Smooth muscle cell (in vitro differentiated cells): ENCODE measurements around the gene INPP5F. TPM values are rescaled to one million over a fixed set of nuclear protein-coding genes. Genes with fewer than 3 reads are reported as not detected.

Source experiments
- DNase-seq: peaks from one replicate; lab custom pipeline; 2025; ENCODE audit not compliant: unreplicated experiment; lab: John Stamatoyannopoulos, UW
- H2AFZ ChIP-seq: fragments of 200-600 bp; sonication (generic); 2 replicates; pipeline ENCODE4 v1.6.0; 2016; ENCODE audit warnings: antibody characterized with exemption, low read depth, mild to moderate bottlenecking
- H3F3A ChIP-seq: fragments of 200-600 bp; sonication (generic); 2 replicates; pipeline ENCODE4 v1.6.0; 2017; ENCODE audit warnings: antibody characterized with exemption, low read depth
- H3K27ac ChIP-seq: fragments of 200-600 bp; sonication (generic); 2 replicates; pipeline ENCODE4 v1.5.1; 2016; ENCODE audit warnings: low read depth, mild to moderate bottlenecking
- H3K27me3 ChIP-seq: fragments of 200-600 bp; sonication (generic); 2 replicates; pipeline ENCODE4 v1.6.1; 2016; ENCODE audit warnings: low read depth, mild to moderate bottlenecking
- H3K36me3 ChIP-seq: fragments of 200-600 bp; sonication (generic); 2 replicates; pipeline ENCODE4 v1.5.1; 2016; ENCODE audit warnings: low read depth
- H3K4me1 ChIP-seq: fragments of 200-600 bp; sonication (generic); 2 replicates; pipeline ENCODE4 v1.5.1; 2016; ENCODE audit warnings: low read depth
- H3K4me2 ChIP-seq: fragments of 200-600 bp; sonication (generic); 2 replicates; pipeline ENCODE4 v1.6.0; 2016; ENCODE audit warnings: mild to moderate bottlenecking
- H3K4me3 ChIP-seq: fragments of 200-600 bp; sonication (generic); 2 replicates; pipeline ENCODE4 v1.5.1; 2016; ENCODE audit warnings: mild to moderate bottlenecking
- H3K79me2 ChIP-seq: fragments of 200-600 bp; sonication (generic); 2 replicates; pipeline ENCODE4 v1.6.0; 2016; ENCODE audit warnings: low read depth, mild to moderate bottlenecking
- H3K9ac ChIP-seq: fragments of 200-600 bp; sonication (generic); 2 replicates; pipeline ENCODE4 v1.6.0; 2016; ENCODE audit warnings: low read depth
- H3K9me3 ChIP-seq: fragments of 200-600 bp; sonication (generic); replicated peaks from 2 replicates; pipeline ENCODE4 v1.5.1; 2016; ENCODE audit warnings: low read depth
- H4K20me1 ChIP-seq: fragments of 200-600 bp; sonication (generic); 2 replicates; pipeline ENCODE4 v1.6.0; 2016; ENCODE audit warnings: low read depth
- CTCF ChIP-seq: fragments of 200-600 bp; sonication (generic); IDR thresholded peaks from 2 replicates; pipeline ENCODE4 v1.5.1; 2017; ENCODE audit warnings: borderline replicate concordance, mild to moderate bottlenecking, antibody characterized with exemption; ENCODE audit not compliant: insufficient read depth, poor library complexity, severe bottlenecking
- WGBS: methylation state at CpG from one replicate; pipeline ENCODE4 v1.1.7; 2016; ENCODE audit warnings: low lambda C conversion rate; 5-methylcytosine and 5-hydroxymethylcytosine counted together
- polyA plus RNA-seq: library from polyadenylated mRNA; unstranded; fragments of >200 nt; fragmentation: Nextera tagmentation; extraction: Ambion mirVana; gene quantifications from 2 replicates; pipeline ENCODE4 v1.2.1, GENCODE V29; 2016
- total RNA-seq: library from RNA; depleted of rRNA; stranded (reverse); fragments of >200 nt; gene quantifications from 2 replicates; pipeline ENCODE4 v1.2.3, GENCODE V29; 2014

Gene INPP5F
- total and polyA plus RNA-seq, 2 experiments from 2014 or later = 15.9 to 106 TPM

DNA sequence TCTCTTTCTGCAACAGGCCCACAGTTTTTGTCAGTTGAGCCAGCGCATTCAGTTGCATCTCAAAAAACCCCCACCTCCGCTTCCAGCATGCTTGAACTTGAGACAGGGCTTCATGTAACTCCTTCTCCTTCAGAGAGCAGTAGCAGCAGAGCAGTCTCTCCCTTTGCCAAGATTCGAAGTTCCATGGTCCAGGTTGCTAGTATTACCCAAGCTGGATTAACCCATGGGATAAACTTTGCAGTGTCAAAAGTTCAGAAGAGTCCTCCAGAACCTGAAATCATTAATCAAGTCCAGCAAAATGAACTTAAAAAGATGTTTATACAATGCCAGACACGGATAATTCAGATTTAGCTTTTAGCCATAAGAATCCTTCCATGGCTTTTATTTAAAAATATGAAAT lies 101.6 kb downstream of the INPP5F start:
- H3K4me2 ChIP-seq = no peak overlapping the region
- peaks cover 27% of the 10 kb centered on the region for H4K20me1 ChIP-seq
- H3F3A ChIP-seq = peaks cover 25% of the 10 kb centered on the region
- no peak for DNase-seq
- H3K36me3 ChIP-seq = peaks cover 15% of the 10 kb centered on the region
- H3K79me2 ChIP-seq = no peaks in the 10 kb centered on the region
- no peak overlapping the region for H3K4me3 ChIP-seq
- WGBS = 94% methylated on average over 4 of the region's 4 CpGs
- no peaks in the 10 kb centered on the region for H3K4me1 ChIP-seq
- H3K9me3 ChIP-seq = no peaks in the 10 kb centered on the region
- no peaks in the 10 kb centered on the region for H3K27me3 ChIP-seq
- H3K27ac ChIP-seq = peak overlapping the region; percentile 29
- TF ChIP-seq CTCF = no peak
- H3K9ac ChIP-seq = no peak overlapping the region
- no peak overlapping the region for H2AFZ ChIP-seq

DNA sequence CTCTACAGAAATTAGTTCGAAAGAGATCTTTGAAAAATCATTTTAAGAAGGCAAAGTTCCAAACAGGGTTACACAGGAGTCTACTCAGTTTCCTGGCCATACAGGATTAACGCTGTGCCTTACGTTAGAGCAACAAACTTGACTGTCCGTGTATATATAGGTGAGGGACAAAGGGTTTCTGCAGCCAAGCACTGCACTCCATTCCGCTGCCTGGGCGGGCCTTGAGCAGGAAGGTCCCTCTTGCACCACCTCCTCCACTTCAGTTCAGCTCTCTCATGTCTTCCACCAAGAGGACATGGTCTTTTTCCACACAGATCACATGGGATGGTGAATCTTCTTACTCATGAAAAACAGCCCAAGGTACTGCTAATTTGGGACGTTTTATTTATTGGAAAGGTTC lies 103.6 kb downstream of the INPP5F start:
- no peaks in the 10 kb centered on the region for H3K4me1 ChIP-seq
- H3K4me2 ChIP-seq = no peak overlapping the region
- no peak for TF ChIP-seq CTCF
- DNase-seq = no peak
- H3K27ac ChIP-seq = peak overlapping the region; percentile 15
- H3F3A ChIP-seq = peaks cover 14% of the 10 kb centered on the region
- WGBS = 95% methylated on average over 7 of the region's 7 CpGs
- no peak overlapping the region for H3K9ac ChIP-seq
- no peak overlapping the region for H3K4me3 ChIP-seq
- H2AFZ ChIP-seq = no peak overlapping the region
- peaks cover 7% of the 10 kb centered on the region for H4K20me1 ChIP-seq
- no peaks in the 10 kb centered on the region for H3K27me3 ChIP-seq
- H3K9me3 ChIP-seq = no peaks in the 10 kb centered on the region
- peaks cover 22% of the 10 kb centered on the region for H3K36me3 ChIP-seq
- H3K79me2 ChIP-seq = no peaks in the 10 kb centered on the region

DNA sequence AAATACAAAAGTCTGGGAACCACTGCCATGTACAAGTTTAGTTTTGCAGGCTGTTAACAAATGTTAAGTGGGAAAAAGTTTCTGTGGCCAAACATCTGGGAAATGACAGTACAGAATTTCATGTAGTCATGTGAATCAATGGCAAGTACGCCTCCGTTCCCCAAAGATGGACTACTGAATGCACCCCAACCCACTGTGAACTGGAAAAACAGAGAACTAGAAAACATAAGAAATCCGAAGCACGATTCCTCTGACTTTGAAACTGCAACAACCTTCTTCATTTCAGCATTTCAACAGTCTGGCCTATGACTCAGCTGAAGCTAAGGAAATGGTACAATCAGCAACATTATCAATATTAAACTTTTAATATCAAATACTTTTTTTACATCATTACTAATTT lies 105.0 kb downstream of the INPP5F start:
- H3K9ac ChIP-seq = no peak overlapping the region
- TF ChIP-seq CTCF = no peak
- WGBS = 98% methylated on average over 4 of the region's 4 CpGs

GRCh38 chr10:119831656-119832055 lies 105.8 kb downstream of the INPP5F start:
- Histone ChIP-seq H3K27ac (no peak overlapping the region), H3K79me2 (no peaks in the 10 kb centered on the region), H3F3A (peaks cover 14% of the 10 kb centered on the region), H2AFZ (no peak overlapping the region), H3K36me3 (peaks cover 36% of the 10 kb centered on the region), H4K20me1 (no peaks in the 10 kb centered on the region), H3K9ac (no peak overlapping the region), H3K4me3 (no peak overlapping the region), H3K4me2 (no peak overlapping the region), H3K9me3 (no peaks in the 10 kb centered on the region), H3K27me3 (no peaks in the 10 kb centered on the region), H3K4me1 (no peaks in the 10 kb centered on the region)
- no peak for DNase-seq
- WGBS = 92% methylated on average over 11 of the region's 11 CpGs
- no peak for TF ChIP-seq CTCF

More for the DNA sequence above, 105.0 kb downstream of the INPP5F start:
- Histone ChIP-seq H2AFZ (no peak overlapping the region), H3K9me3 (no peaks in the 10 kb centered on the region), H3K4me3 (no peak overlapping the region), H3K79me2 (no peaks in the 10 kb centered on the region), H3K27me3 (no peaks in the 10 kb centered on the region), H4K20me1 (no peaks in the 10 kb centered on the region), H3F3A (peaks cover 14% of the 10 kb centered on the region), H3K36me3 (peaks cover 29% of the 10 kb centered on the region), H3K4me2 (no peak overlapping the region), H3K27ac (no peak overlapping the region), H3K4me1 (no peaks in the 10 kb centered on the region)
- no peak for DNase-seq
